GM21529 (cell line): ENCODE results near the gene RASA2.
"Not testable (repeated sequence)": the region's sequence is repeated elsewhere in the genome, so short reads cannot be mapped to it uniquely, and the experiment has no call there.

Experiments used
- ATAC-seq: cut with Tn5 transposase; IDR thresholded peaks from one replicate; pipeline ENCODE4 v1.9.1; 2021; ENCODE audit not compliant: unreplicated experiment

The RASA2 gene

DNA sequence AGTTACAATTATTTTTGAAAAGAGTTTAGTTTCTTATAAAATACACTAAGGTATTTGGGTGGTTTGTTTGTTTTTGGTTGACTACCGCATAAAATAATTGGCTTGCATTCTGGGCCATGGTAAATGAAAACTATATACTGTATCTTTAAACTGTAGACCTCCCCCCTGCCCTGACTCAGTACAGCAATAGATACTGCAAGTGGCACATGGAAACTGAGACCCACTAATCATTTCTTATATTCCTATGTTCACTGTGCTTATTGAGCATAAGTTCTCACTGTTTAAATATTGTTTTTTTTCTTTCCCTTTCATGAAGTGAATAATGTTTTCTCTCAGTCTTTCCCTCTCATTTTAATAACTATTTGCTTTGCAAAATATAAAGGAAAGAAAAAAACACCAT, 45.8 kb downstream of the RASA2 start:
- no peak for ATAC-seq

DNA sequence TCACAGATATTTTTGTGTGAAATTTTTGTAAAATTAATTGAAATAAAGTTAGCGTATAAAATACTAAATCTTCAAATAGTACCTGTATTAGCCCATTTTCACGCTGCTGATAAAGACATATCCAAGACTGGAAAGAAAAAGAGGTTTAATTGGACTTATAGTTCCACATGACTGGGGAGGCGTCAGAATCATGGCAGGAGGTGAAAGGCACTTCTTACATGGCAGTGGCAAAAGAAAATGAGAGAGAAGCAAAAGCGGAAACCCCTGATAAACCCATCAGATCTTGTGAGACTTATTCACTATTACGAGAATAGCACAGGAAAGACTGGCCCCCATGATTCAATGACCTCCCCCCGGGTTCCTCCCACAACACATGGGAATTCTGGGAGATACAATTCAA, 49.2 kb downstream of the RASA2 start:
- not testable (repeated sequence) for ATAC-seq

- no peak for ATAC-seq
Observed at GRCh38 chr3:141537856-141538255, 51.0 kb downstream of the RASA2 start.

- ATAC-seq = no peak
Observed at GRCh38 chr3:141538568-141539240, 51.9 kb downstream of the RASA2 start.

- no peak for ATAC-seq
Observed at GRCh38 chr3:141539431-141540187, 52.8 kb downstream of the RASA2 start.

GRCh38 chr3:141540531-141540930, 53.7 kb downstream of the RASA2 start:
- no peak for ATAC-seq

DNA sequence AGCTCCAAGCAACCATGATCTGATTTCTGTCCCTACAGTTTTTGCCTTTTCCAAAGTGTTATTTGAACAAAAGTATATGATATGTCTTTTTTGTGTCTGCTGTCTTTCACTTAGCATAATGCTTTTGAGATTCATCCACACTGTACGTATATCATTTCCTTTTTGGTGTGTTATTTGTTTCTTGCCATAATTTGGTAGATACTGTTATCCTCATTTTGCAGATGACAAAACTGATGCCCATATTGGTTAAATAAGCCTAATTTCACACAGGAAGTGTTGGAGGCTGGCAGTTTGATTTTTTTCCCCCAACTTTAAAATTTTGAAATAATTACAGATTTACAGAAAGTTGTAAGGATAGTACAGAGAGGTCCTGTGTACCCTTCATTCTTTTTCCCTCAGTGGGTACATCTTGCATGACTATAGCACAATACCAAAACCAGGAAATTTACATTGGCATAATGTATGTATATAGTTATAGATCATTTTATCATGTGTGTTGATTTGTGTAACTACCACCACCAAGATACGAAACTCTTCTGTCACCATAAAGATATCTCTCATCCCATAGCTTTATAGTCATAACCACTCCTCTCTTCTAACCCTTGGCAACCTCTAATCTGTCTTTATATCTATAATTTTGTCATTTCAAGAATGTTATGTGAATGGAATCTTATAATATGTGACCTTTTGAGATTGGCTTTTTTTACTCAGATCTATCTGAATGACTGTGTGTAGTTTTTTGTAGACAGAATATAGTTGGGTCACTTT, 55.6 kb downstream of the RASA2 start:
- no peak for ATAC-seq

- no peak for ATAC-seq
Observed at GRCh38 chr3:141542989-141543388, 56.2 kb downstream of the RASA2 start.

- no peak for ATAC-seq
Observed at GRCh38 chr3:141544697-141545096, 57.9 kb downstream of the RASA2 start.

GRCh38 chr3:141546081-141546480, 59.3 kb downstream of the RASA2 start:
- no peak for ATAC-seq

GRCh38 chr3:141546586-141546985, 59.8 kb downstream of the RASA2 start:
- ATAC-seq = no peak

DNA sequence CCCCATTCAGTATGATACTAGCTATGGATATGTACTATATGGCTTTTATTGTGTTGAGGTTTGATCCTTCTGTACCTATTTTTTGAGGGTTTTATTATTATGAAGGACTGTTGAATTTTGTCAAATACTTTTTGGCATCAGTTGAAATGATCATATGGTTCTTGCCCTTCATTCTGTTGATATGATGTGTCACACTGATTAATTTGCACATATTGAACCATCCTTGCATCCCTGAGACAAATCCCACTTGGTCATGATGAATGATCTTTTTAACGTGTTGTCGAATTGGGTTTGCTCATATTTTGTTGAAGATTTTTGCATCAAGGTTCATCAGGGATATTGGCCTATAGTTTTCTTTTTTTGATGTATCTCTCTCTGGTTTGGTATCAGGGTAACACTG, 61.0 kb downstream of the RASA2 start:
- no peak for ATAC-seq

DNA sequence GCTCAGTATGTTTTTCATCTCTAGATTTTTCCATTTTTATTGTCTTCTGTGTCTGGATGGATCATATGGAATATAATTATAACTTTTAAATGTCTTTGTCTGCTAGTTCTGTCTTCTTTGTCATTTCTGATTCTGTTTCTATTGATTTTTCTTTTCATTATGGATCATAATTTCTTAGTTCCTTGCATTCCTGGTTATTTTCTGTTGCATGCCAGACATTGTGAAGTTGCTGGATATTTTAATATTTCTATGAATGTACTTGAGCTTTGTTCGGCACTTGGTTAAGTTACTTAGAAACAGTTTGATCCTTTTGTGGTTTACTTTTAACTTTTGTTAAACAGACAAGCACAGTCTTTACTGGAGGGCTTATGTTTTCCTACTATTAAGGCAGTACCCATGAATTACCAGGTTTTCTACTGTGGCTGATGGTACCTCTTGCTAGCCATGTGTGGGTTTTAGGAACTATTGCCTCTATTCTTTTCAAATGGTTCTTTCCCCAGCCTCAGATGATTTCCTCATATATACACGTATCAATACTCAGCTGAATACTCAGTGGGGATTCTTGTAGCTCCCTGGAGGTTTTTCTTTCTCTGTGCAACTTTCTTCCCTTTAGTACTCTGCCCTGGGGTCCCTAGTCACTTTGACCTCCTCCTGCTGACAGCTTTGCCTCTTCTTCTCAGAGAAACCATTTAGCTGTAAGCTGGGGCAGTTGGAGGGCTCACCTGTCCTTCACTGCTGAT, 64.3 kb downstream of the RASA2 start:
- no peak for ATAC-seq

- no peak for ATAC-seq
Observed at GRCh38 chr3:141552440-141552991, 65.7 kb downstream of the RASA2 start.

DNA sequence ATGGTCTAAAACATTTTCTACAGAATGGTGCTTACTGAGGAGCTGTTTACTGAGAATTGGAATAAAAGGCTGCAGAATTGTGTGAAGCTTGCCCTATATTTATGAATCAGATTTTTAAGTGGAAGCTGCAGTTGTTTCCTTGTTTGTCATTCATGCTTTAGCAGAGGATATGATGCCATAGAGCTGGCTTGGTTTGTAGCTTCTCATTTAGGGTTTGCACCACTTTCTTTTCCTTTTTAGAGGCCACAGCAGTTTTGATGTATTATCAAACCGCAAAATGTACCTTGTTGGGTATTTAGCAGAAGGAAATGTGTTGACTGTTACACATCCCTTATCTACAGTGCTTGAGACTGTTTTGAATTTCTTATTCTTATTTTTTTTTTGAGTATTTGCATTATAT, 66.2 kb downstream of the RASA2 start:
- ATAC-seq = no peak

- ATAC-seq = no peak
Observed at GRCh38 chr3:141556034-141556433, 69.2 kb downstream of the RASA2 start.

GRCh38 chr3:141557961-141558706, 71.3 kb downstream of the RASA2 start:
- ATAC-seq = no peak

- ATAC-seq = no peak
Observed at GRCh38 chr3:141561426-141562034, 74.7 kb downstream of the RASA2 start.

- no peak for ATAC-seq
Observed at GRCh38 chr3:141564241-141564640, 77.4 kb downstream of the RASA2 start.

GRCh38 chr3:141570068-141570467, 83.2 kb downstream of the RASA2 start:
- ATAC-seq = no peak
